Mononuclear cell (primary cell): ENCODE measurements around the gene ILF3. TPM values are rescaled to one million over a fixed set of nuclear protein-coding genes. Genes with fewer than 3 reads are reported as not detected.

Experiments
- H3K27me3 ChIP-seq: 2 replicates; pipeline ENCODE4 v1.6.0; 2011; ENCODE audit warnings: low read length, control low read depth; ENCODE audit not compliant: insufficient read depth
- H3K4me1 ChIP-seq: 2 replicates; pipeline ENCODE4 v1.5.1; 2011; ENCODE audit warnings: mild to moderate bottlenecking, low read length, control low read depth; ENCODE audit not compliant: insufficient read depth
- H3K4me3 ChIP-seq: 2 replicates; pipeline ENCODE4 v1.5.1; 2011; ENCODE audit warnings: mild to moderate bottlenecking, low read length, moderate library complexity
- H3K9me3 ChIP-seq: 2 replicates; pipeline ENCODE4 v1.5.1; 2011; ENCODE audit warnings: low read depth, mild to moderate bottlenecking, control low read depth, low read length
- total RNA-seq: library from RNA; depleted of rRNA; stranded (reverse); fragments of >200 nt; gene quantifications from one replicate; pipeline ENCODE4 v1.2.3, GENCODE V29; 2012

The ILF3 gene
- total RNA-seq, 1 donor, result 212 TPM

- H3K4me1 ChIP-seq, result no peaks in the 10 kb centered on the region
- no peak overlapping the region for H3K4me3 ChIP-seq
- no peaks in the 10 kb centered on the region for H3K27me3 ChIP-seq
- no peaks in the 10 kb centered on the region for H3K9me3 ChIP-seq
These were observed 25.6 kb downstream of the ILF3 start for GRCh38 chr19:10679743-10680142.

- Histone ChIP-seq H3K4me1 (no peaks in the 10 kb centered on the region), H3K27me3 (no peaks in the 10 kb centered on the region), H3K4me3 (no peak overlapping the region), H3K9me3 (no peaks in the 10 kb centered on the region)
These were observed 26.5 kb downstream of the ILF3 start for GRCh38 chr19:10680545-10681135.

GRCh38 chr19:10681658-10682057 lies 27.5 kb downstream of the ILF3 start:
- H3K4me3 ChIP-seq, result no peak overlapping the region
- H3K9me3 ChIP-seq, result no peaks in the 10 kb centered on the region
- H3K4me1 ChIP-seq, result no peaks in the 10 kb centered on the region
- no peaks in the 10 kb centered on the region for H3K27me3 ChIP-seq

GRCh38 chr19:10682397-10683063 lies 28.4 kb downstream of the ILF3 start:
- Histone ChIP-seq H3K27me3 (no peaks in the 10 kb centered on the region), H3K4me3 (no peak overlapping the region), H3K9me3 (no peaks in the 10 kb centered on the region), H3K4me1 (no peaks in the 10 kb centered on the region)

- Histone ChIP-seq H3K4me3 (no peak overlapping the region), H3K9me3 (no peaks in the 10 kb centered on the region), H3K27me3 (no peaks in the 10 kb centered on the region), H3K4me1 (no peaks in the 10 kb centered on the region)
These were observed 28.9 kb downstream of the ILF3 start for GRCh38 chr19:10683064-10683426.

GRCh38 chr19:10683582-10683981 lies 29.4 kb downstream of the ILF3 start:
- H3K27me3 ChIP-seq, result no peaks in the 10 kb centered on the region
- no peaks in the 10 kb centered on the region for H3K9me3 ChIP-seq
- H3K4me3 ChIP-seq, result no peak overlapping the region
- no peaks in the 10 kb centered on the region for H3K4me1 ChIP-seq

- Histone ChIP-seq H3K4me3 (no peak overlapping the region), H3K4me1 (no peaks in the 10 kb centered on the region)
These were observed 31.1 kb downstream of the ILF3 start for GRCh38 chr19:10685210-10685609.

GRCh38 chr19:10686193-10686592 lies 32.0 kb downstream of the ILF3 start:
- Histone ChIP-seq H3K4me1 (no peaks in the 10 kb centered on the region), H3K9me3 (no peaks in the 10 kb centered on the region), H3K27me3 (no peaks in the 10 kb centered on the region), H3K4me3 (no peak overlapping the region)

More at GRCh38 chr19:10685210-10685609, 31.1 kb downstream of the ILF3 start:
- Histone ChIP-seq H3K9me3 (no peaks in the 10 kb centered on the region), H3K27me3 (no peaks in the 10 kb centered on the region)

GRCh38 chr19:10686661-10687517 lies 32.7 kb downstream of the ILF3 start:
- Histone ChIP-seq H3K27me3 (no peaks in the 10 kb centered on the region), H3K9me3 (no peaks in the 10 kb centered on the region), H3K4me1 (no peaks in the 10 kb centered on the region), H3K4me3 (no peak overlapping the region)

- Histone ChIP-seq H3K9me3 (no peaks in the 10 kb centered on the region), H3K4me3 (no peak overlapping the region), H3K27me3 (no peaks in the 10 kb centered on the region), H3K4me1 (no peaks in the 10 kb centered on the region)
These were observed 33.6 kb downstream of the ILF3 start for GRCh38 chr19:10687518-10688288.

- Histone ChIP-seq H3K9me3 (no peaks in the 10 kb centered on the region), H3K27me3 (no peaks in the 10 kb centered on the region), H3K4me1 (no peaks in the 10 kb centered on the region), H3K4me3 (no peak overlapping the region)
These were observed 34.6 kb downstream of the ILF3 start for GRCh38 chr19:10688545-10689280.

GRCh38 chr19:10690341-10690781 lies 36.2 kb downstream of the ILF3 start:
- no peaks in the 10 kb centered on the region for H3K27me3 ChIP-seq
- peaks cover 5% of the 10 kb centered on the region for H3K4me1 ChIP-seq
- no peaks in the 10 kb centered on the region for H3K9me3 ChIP-seq
- H3K4me3 ChIP-seq, result no peak overlapping the region

- H3K27me3 ChIP-seq, result no peaks in the 10 kb centered on the region
- peaks cover 14% of the 10 kb centered on the region for H3K4me1 ChIP-seq
- no peaks in the 10 kb centered on the region for H3K9me3 ChIP-seq
- no peak overlapping the region for H3K4me3 ChIP-seq
These were observed 37.2 kb downstream of the ILF3 start for GRCh38 chr19:10691178-10691881.

- no peaks in the 10 kb centered on the region for H3K9me3 ChIP-seq
- H3K4me3 ChIP-seq, result no peak overlapping the region
- peaks cover 14% of the 10 kb centered on the region for H3K4me1 ChIP-seq
- H3K27me3 ChIP-seq, result no peaks in the 10 kb centered on the region
These were observed 37.7 kb downstream of the ILF3 start for GRCh38 chr19:10691883-10692282.
